Smooth muscle cell of the brain vasculature (primary cell): ENCODE data around the gene SMAP2.

Source experiments
- DNase-seq: peaks from one replicate; pipeline ENCODE4 v3.0.0-alpha.2; 2012; ENCODE audit warnings: low read depth, low spot score

The SMAP2 gene

DNA sequence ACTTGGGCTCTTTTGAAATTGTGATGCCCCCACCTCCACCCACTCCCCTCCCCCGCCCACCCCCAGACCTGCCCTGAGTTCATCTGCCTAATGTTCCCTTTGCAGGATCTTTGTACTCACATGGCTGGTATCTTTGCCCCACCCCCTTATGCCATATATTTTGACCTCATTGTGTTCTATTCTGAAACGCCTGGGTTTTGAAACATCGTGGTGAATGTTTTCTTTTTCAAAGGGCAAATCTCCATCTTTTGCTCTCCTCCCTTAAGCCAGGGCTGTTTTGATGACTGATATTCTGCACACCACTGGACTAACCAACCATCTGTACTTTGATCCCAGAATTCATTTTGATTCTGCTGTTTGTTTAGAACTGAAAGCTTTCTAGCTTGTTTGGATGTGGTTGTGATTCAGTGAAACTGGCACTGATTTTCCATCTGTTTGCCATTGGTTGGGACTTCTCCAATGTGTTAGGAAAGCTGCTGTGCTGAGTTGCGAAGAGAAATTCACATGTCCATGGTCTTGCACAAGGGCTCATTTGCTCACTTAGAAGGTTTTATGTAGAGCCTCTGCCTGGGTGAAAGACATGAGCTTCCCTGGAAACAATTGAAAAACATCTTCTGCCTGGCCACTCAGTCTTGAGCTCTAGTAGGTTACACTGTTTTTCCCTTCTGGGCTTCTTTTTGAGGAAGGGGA is 16.5 kb downstream of the SMAP2 start:
- no peak for DNase-seq

DNA sequence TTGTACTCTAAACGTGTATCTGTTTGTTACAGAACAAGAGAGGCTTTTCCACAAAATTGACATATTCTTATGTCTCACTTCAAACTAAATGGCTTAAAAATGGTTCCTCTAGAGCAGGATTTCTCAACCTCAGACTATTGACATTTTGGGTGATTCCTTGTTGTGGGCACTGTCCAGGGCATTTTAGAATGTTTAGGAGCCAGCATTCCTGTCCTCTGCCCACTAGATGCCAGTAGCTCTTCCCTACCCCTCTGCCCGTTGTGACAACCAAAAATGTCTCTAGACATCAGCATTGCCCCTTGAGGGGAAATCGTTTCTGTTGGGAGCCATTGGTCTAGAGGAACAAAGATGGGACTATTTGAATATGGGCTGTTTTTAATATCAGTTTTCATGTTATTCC is 17.3 kb downstream of the SMAP2 start:
- DNase-seq: no peak

DNA sequence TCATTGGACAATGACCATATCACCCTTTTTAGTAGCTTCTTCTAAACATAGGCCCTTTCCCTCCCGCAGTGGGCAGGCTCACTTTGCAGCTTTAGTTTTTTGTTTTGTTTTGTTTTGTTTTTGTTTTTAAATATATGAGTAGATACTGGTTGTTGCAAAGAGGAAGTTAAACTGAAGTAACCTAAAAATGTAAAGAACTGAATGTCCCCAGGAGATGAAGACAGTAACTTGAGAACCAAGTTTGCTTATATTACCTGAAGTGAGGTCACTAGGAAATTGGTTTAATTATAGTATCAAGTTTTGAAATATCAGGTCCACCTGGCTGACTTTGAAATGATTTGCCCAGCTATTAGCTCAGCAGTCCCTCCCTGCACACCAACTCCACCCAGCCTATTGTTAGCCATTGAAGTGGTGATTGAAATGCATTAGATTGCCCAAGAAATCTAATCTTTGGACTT is 18.2 kb downstream of the SMAP2 start:
- DNase-seq: no peak

DNA sequence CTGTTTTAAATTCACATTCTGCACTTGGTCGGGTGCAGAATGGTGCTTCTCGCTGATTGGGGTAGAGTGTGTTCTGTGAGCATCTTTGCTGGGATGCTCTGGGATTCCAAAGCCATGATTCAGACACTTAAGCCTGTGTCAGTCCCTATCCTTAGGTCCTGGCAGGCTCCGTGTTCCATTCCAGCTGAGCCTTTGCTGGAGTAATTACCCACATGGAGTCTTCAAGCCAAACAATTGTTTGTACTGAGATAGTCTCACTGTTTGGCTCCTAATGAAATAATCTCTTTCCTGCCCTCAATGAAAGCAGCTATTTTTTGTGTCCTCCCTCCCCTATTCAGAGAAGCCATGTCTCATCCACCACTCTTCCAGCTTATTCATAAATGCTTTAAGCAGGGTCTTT is 18.7 kb downstream of the SMAP2 start:
- no peak for DNase-seq

DNA sequence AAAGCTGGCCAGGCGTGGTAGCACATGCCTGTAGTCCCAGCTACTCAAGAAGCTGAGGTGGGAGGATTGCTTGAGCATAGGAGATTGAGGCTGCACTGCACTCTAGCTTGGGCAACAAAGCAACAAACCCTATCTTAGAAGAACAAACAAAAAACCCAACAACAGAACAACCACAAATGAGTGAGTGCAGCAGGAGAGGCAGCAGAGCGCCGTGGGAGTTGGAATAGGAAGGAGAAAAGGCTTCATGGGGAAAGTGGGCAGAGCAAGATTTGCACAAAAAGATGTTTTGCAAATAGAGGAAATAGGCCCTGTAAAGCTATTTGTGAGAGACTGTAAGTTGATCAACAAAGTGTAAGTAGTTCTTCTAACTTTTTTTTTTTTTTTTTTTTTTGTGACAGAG is 19.6 kb downstream of the SMAP2 start:
- DNase-seq: no peak

DNA sequence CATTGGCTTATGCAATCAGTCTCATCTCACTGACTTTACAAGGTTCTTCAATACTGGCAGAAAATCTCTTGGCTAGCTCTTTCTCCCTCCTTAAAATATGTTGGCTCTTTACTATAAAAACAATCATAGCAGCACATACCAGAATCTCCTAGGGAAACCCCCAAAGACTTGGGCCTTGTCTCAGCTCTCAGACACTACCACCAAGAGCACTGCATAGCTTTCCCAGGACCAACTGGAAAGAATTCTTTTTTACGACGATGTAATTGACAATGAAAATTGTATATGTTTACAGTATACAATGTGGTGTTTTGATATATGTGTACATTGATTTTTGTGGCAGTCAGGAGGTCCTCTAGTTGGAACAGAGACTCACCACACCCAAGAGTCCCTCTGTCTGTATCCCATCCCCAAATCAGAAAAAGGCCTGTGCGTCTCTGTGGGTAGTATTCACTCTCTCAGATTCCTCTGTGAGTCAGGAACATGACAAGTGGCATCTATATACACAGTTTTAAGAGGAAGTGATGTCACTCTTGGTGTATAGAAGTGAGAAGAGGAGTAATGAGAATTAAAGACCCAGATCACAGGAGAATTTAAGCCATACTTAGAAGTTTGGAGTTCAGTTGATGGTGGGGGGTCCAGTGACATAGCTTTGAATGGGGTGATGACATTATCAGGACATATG is 21.1 kb downstream of the SMAP2 start:
- no peak for DNase-seq

DNA sequence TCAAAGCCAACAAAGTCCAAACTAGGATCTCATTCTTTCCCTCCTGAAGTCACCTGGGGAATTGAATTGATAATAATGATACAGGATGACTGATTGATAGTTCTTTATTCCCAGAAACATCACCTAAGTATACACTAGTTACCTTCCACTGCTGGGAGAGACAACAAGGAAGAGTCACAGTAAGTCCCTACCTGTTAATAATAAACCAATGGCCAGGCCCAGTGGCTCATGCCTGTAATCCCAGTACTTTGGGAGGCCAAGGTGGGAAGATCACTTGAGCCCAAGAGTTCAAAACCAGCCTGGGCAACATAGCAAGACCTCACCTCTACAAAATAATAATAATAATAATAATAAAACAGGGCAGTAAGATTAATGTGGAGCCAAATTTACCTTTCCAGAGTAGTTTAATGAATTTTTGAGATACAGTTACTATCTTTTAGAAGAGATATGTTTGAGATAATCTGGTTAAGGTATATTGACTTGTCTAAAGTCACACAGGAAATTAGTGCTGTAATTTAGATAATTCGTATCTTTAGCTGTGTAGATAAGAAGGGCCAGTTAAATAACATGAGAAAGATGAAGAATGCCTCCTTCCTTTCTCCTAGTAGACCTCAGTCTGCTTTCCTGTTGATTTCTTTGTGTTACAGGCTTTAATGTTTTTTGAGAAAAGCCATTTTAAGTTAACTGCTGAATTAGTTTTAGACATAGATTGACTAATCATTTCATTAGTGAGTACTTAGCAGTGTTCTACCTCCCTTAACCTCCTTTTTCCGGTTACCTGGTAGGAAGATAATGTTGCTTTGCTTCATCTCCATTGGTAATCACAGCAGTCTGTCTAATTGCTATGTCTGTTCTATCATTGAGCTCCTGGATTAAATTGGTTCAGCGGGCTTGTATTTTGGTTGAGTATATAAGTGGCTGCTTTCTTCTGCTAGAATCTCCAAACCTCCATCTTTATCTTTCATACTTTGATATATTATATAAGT is 22.0 kb downstream of the SMAP2 start:
- DNase-seq: no peak

DNA sequence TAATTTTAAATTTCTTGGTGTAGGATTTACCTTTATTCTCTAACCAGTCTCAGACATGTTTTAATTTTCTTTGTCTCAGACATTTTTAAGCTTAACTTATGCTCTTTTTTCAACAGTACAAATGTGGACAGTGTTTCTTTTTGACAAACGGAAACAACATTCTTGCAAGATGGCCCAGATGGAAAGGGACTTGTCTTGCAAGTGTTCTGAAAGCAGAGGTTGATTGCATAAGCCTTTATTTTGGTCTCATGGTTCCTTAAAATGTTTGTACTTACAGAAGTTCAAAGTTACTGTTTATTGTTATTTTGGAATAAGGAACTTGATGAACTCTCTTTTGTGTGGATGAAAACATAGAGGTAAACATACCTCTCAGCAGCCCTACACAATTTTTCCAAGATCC is 22.9 kb downstream of the SMAP2 start:
- DNase-seq: no peak

DNA sequence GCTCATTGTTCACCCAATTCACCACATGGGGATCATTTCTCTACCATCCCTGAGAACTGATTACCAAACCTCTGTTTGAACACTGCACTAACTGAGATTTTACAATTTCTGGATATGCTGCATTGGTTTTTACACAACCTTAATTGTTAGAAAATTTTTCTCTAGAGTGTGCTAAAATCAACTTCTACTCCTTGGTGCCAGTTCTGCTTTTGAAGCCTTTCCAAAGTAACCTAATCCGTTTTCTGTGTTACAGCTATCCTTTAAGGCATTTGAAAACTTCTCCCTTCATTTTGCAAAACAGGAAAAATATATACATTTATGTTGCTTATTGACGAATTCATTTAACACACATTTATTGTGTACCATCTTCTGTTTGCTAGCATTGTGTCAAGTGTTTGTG is 23.7 kb downstream of the SMAP2 start:
- DNase-seq: no peak

DNA sequence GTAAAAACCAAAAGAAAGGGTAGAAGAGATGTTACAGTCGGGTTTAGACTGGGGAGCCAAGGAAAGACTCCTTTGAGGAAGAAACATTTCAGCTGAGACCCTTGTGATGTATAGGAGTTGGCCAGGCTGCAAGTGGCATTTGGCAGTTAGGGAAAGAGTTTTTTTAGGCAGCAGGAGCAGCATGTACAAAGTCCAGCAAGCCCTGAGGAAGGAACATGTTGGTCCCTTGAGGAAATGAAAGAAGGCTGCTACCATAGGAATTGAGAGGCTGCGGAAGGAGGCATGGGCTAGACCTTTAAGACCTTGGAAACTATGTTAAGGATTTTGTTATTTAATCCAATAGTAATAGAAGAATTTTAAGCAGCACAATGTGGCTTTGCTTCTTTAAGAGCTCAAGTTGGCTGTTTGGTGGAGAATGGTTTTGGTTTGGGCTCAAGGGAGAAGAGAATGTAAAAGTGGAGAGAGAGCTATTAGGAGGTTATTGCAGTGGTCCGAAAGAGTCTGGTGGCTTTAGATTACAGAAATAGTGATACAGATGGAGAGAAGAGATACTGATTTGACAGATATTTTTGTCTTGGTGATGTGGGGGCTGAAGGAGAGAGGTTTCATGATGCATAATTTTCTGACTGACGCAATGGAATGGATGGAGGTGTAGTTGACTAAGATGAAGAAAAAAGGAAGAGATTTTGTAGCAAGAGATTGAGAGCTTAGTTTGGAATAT is 26.6 kb downstream of the SMAP2 start:
- no peak for DNase-seq

DNA sequence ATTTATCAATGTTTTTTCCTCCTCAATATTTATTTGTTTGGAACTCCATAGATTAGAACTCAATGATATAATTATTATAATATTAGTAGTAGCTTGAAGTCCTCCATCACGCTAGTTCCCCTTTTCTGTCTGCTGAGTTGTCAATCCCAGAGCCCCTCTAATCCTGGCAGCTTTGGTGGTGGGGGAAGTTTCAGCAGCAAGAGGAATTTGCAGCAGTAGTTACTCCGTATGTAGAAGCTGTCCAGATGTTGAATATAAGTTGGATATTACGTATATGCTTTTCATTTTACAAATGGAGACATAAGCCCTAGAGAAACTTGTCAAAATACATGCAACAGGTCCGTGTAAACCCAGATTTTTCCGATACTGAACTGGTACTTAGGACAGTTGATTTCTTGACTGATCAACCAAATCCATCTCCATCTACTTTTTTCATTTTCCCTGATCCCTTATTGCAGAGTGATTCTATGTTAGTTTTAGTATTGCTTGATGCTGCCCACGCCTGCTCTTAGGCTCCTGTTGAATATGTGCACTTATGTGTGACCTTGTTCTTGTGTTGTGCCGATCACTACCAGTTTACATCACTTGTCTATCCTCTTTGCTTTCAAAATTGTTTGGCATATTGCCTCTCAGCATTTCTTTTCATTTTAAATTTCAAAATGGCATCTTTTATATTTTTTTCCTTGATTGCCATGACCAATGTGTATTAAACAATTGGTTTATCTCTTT is 28.1 kb downstream of the SMAP2 start:
- no peak for DNase-seq

DNA sequence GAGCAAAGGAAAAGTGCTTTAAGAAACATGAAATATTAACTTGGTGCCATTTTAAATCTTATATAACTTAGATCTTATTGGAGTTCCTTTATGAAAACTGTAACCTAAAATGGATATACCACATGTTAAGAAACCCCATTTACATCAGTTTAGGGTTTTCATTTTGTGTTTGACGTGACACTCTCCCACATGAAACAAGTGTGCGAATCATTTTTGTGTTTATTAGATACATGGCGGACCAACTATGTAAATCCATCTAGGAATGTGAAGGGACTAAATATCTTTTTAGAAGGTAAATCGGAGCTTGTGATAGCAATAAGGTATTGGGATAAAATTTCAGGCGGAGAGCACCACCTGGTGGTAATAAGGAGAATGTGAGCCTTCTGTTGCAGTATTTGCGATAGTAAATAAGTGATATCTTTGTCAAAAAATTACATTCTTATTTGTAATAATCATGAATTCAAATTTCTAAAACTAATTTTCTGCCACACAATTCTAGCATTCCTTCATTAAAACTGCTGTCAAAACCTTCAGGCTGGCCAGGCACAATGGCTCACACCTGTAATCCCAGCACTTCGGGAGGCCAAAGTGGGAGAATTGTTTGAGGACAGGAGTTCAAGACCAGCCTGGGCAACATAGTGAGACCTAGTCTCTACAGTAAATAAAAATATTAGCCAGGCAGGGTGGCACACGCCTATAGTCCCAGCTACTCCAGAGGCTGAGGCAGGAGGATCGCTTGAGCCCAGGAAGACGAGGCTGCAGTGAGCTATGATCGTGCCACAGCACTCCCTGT is 31.3 kb downstream of the SMAP2 start:
- peak; percentile 37 for DNase-seq

DNA sequence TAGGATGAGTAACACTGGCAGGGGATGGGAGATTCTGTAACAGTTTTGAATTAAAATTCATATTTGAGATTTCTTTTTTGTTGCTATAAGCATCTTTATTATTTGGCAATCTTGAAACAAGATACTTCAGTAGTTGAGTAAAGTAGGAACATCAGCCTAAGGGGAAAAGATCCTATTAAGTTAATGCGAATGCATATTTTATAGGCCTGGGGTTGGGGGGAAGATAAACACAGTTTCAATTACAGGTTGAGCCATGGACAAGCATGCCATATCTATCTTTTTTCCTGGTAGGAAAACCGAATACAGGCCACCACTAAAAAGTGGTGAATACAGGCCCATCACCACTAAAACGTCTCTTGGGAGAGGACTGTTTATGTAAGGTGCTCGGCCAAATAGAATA is 32.3 kb downstream of the SMAP2 start:
- no peak for DNase-seq

DNA sequence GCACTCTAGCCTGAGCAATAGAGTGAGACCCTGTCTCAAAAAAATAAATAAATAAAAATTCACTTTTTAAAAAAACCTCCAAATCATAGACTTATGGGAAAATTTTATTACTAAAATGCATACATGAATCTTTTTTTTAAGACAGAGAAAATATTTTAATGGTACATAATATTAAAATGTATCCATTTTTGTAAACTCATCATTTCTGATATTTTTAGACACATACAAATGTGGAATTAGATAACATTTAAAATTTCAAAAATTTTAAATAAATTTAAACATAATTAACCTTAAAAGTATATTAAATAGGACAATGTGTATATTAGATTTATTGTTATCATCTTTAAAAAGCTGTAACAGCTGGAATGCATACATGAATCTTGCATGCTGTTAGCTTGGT is 33.9 kb downstream of the SMAP2 start:
- DNase-seq: no peak

DNA sequence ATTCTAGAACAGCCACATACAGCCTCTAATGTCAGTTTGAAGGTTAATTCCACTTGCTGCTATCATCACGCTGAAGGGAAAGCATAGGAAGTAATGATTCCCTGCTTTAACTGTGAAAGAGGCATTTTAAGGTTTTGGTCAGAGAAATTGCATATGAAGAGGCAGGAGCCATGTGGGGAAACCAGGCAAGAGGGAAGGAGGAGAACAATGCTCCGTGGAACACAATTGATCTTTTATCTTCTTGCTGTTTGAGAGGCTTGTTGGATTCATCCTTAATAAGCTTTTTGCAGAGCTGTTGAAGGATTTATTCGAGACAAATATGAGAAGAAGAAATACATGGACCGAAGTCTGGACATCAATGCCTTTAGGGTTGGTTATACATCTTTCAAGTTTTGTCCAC is 35.9 kb downstream of the SMAP2 start:
- DNase-seq: no peak

DNA sequence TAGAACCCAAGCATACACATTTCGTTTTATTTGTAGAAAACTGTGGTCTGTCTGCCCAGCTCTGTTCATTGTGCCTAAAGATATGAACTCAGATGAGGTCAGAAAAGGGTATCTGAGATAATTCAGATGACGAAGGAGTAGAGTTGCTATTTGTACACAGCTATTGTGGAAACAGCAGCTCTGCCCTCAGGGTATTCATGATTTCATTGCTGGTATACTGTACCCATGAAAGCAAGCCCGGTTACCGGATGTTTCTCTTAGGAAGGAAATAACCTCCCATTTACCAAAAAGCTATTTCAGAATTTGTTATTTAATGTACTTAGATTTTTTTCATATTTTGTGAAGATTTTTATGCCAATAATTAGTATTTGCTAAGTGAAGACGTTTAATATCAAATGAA is 37.8 kb downstream of the SMAP2 start:
- DNase-seq: no peak

DNA sequence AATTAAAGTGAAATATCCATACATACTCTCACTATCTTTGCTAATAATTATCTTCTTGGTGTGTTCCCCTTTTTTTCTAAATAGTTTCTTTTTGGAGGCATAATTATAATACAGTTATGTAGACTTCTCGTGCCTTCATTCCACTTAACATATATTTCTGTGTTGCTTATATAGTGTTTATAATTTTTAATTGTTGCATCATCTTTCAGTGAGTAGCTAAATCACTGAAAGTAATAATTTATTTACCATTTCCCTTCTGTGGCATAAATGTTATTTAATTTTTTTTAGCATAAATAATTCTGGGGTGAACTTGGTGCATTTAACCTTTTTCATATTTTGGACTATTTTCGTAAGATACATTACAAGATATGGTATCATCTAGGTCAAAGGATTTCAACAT is 38.3 kb downstream of the SMAP2 start:
- DNase-seq: no peak

DNA sequence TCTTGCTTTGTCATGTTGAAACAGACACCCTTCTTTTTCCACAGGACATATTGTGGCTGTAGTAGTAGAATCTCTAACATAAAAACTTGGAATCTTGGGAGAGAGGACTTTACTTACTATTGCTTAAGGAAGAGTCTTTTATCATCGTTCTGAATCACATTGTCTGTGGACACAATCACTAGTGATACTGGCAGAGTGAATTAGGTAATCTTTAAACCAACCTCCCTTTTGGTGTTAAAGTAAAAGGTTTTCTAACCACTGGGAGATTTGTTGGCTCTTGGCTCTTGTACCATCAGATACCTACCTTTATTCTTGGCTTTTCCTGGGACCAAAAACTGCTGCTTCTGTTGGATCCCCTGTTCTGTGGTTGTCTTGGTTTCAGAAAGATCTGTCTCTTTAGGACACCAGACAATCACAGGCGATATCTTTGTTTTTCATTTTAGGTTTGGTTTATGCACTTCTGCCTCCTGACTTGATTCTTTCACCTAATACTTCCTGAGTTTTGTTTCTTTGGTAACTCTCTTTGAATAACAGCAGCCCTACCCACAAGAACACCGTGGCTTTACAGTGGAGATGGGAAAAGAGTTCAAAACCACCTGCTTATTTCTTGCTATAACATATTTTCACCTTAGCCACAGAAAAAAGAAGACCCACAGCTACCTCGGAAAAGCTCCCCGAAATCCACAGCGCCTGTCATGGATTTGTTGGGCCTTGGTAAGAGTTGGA is 40.2 kb downstream of the SMAP2 start:
- DNase-seq: no peak

DNA sequence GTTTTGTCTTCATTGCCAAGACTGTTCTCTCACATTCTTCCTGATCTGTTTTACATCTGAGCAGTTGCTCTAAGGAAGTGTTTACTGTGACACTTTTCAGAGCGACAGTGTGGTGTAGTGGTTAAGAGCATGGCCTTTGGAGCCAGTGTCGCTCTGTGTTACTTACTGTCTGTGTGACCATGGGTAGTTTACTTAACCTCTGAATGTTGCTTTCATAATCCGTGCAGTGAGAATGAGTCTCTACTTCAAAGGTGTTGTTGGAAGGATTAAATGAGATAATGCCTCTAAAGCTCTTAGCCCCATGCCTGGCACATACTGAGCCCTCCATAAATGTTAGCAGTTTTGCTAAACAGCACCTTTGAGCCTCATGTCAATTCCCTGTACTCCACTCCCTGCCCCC is 40.8 kb downstream of the SMAP2 start:
- no peak for DNase-seq

DNA sequence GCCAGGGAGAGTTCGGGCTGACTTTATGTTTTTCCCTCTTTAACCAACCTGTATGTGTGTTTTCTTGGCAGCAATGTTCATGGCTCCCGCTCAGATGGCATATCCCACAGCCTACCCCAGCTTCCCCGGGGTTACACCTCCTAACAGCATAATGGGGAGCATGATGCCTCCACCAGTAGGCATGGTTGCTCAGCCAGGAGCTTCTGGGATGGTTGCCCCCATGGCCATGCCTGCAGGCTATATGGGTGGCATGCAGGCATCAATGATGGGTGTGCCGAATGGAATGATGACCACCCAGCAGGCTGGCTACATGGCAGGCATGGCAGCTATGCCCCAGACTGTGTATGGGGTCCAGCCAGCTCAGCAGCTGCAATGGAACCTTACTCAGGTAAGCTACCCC is 43.2 kb downstream of the SMAP2 start:
- no peak for DNase-seq
